MM.1S (cell line): ENCODE data around the gene AHCYL2.

ENCODE experiments used
- EZH2 ChIP-seq: fragments of 300-600 bp; sonication (generic); optimal IDR thresholded peaks from 2 replicates; pipeline ENCODE3; 2017; ENCODE audit warnings: low read depth, mild to moderate bottlenecking, antibody characterized with exemption, low read length, mixed read lengths
- TF ChIP-seq, protein P1 (sequence below): fragments of 300-600 bp; sonication (generic); IDR thresholded peaks from 2 replicates; pipeline ENCODE4 v1.5.1; 2016; ENCODE audit warnings: antibody characterized with exemption, low read length, mixed read lengths

DNA sequence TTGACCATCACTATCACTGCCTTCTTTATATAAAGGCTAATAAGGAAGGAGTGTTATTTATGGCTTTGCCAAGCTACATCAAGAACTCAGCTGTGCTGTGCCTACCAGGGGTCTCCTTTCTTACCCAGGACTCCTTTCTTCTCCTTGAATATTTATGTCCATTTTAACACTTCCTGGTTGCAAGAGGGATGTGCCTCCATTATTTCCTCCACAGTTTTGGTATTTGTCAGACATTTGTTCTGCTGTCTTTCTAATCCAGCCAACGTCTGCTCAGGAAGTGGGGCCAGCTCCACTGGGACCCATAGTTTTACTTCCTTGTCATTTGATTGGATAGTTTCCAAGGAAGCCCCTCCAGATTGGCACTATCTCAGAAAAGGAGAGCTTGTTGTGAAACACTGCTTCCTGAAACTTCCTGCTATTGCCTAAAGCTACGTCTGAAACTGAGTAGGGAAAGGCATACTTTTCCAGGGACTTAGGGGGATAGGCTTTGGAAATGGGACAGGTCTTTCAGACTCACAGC lies 202.8 kb downstream of the AHCYL2 start:
- TF ChIP-seq, protein P1, sequence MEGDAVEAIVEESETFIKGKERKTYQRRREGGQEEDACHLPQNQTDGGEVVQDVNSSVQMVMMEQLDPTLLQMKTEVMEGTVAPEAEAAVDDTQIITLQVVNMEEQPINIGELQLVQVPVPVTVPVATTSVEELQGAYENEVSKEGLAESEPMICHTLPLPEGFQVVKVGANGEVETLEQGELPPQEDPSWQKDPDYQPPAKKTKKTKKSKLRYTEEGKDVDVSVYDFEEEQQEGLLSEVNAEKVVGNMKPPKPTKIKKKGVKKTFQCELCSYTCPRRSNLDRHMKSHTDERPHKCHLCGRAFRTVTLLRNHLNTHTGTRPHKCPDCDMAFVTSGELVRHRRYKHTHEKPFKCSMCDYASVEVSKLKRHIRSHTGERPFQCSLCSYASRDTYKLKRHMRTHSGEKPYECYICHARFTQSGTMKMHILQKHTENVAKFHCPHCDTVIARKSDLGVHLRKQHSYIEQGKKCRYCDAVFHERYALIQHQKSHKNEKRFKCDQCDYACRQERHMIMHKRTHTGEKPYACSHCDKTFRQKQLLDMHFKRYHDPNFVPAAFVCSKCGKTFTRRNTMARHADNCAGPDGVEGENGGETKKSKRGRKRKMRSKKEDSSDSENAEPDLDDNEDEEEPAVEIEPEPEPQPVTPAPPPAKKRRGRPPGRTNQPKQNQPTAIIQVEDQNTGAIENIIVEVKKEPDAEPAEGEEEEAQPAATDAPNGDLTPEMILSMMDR = no peak
- no peak for TF ChIP-seq EZH2
